K562 (cell line): ENCODE results near the gene C4orf50. TPM values are rescaled to one million over a fixed set of nuclear protein-coding genes. Genes with fewer than 3 reads are reported as not detected.

Experiments
- ATAC-seq: fragments of 200-7000 bp; cut with Tn5 transposase; 3 replicates; pipeline ENCODE4 v1.9.1; 2020; ENCODE audit warnings: moderate library complexity
- BruUV-seq: library from RNA; stranded (reverse); fragments of 400-500 nt; replicated peaks from 2 replicates; lab custom pipeline; 2021; lab: Mats Ljungman, UMichigan
- CTCF ChIA-PET: fragments of 300-600 bp; formaldehyde crosslinking; extraction: SDS; loops from one replicate; lab custom pipeline; 2021; ENCODE audit warnings: low intra/inter-chr PET ratio; lab: Yijun Ruan, JAX
- POLR2A ChIA-PET: fragments of 300-600, 350-650 bp; sonication (Branson Sonifier 250); formaldehyde crosslinking; extraction: SDS; loops from one replicate; lab custom pipeline; 2021; ENCODE audit warnings: antibody characterized with exemption, inconsistent platforms; lab: Yijun Ruan, JAX
- DNase-seq, 4 experiments: peaks; one replicate each; pipeline versions ENCODE4 v3.0.0 to v3.0.0-alpha.2; 2011 to 2018; ENCODE audit warnings: low spot score in 3 of 4, mixed read lengths in 3 of 4; ENCODE audit errors: extremely low read depth in 1 of 4
- FAIRE-seq: peaks from 2 replicates; lab custom pipeline; 2011; peaks lifted over from hg19 to GRCh38; lab: Jason Lieb, UNC
- H2AFZ ChIP-seq: 2 replicates; pipeline ENCODE4 v1.6.0; 2011; ENCODE audit warnings: low read depth, low read length, control low read depth, inconsistent platforms
- H3K27ac ChIP-seq: fragments of 200-600 bp; 3 replicates; pipeline ENCODE4 v1.8.0; 2011; ENCODE audit warnings: low read depth, mild to moderate bottlenecking, control low read depth, inconsistent platforms, low read length, moderate library complexity, mixed read lengths; ENCODE audit errors: extremely low read depth
- H3K27me3 ChIP-seq, 2 experiments: fragments of 300-600 bp in 1 of 2; 2 replicates in 1 of 2; 3 replicates in 1 of 2; pipeline versions ENCODE4 v1.6.0 to v1.8.0; 2011; ENCODE audit warnings: inconsistent platforms in 2 of 2, low read length in 2 of 2, mild to moderate bottlenecking in 1 of 2, mixed read lengths in 1 of 2, moderate library complexity in 1 of 2; ENCODE audit not compliant: control insufficient read depth in 2 of 2, insufficient read depth in 2 of 2
- H3K36me3 ChIP-seq: fragments of 300-600 bp; 3 replicates; pipeline ENCODE4 v1.8.0; 2011; ENCODE audit warnings: mild to moderate bottlenecking, low read length, inconsistent platforms; ENCODE audit not compliant: control insufficient read depth, insufficient read depth
- H3K4me1 ChIP-seq, 2 experiments: fragments of 200-600 bp in 1 of 2; replicated peaks in 1 of 2; 2 replicates in 1 of 2; 3 replicates in 1 of 2; pipeline versions ENCODE4 v1.5.1 to v1.8.0; 2011; ENCODE audit warnings: inconsistent platforms in 2 of 2, low read length in 2 of 2, mild to moderate bottlenecking in 1 of 2, mixed read lengths in 1 of 2, moderate library complexity in 1 of 2; ENCODE audit not compliant: control insufficient read depth in 2 of 2, insufficient read depth in 2 of 2
- H3K4me2 ChIP-seq: 2 replicates; pipeline ENCODE4 v1.6.1; 2011; ENCODE audit warnings: low read length, control low read depth, inconsistent platforms, mixed read lengths; ENCODE audit not compliant: insufficient read depth
- H3K4me3 ChIP-seq: fragments of 200-600 bp; sonication (generic), shearing (Covaris generic); 2 replicates; pipeline ENCODE4 v1.5.1; 2016; ENCODE audit warnings: control low read depth, inconsistent platforms
- H3K79me2 ChIP-seq: fragments of 200-600 bp; 3 replicates; pipeline ENCODE4 v1.8.0; 2011; ENCODE audit warnings: low read length, inconsistent platforms; ENCODE audit not compliant: control insufficient read depth, insufficient read depth
- H3K9ac ChIP-seq, 2 experiments: 2 replicates each; pipeline versions ENCODE4 v1.6.0 to v1.6.1; 2011; ENCODE audit warnings: low read depth in 2 of 2, low read length in 2 of 2, control low read depth in 1 of 2, inconsistent platforms in 1 of 2, mild to moderate bottlenecking in 1 of 2, mixed read lengths in 1 of 2; ENCODE audit not compliant: insufficient read depth in 1 of 2
- H3K9me1 ChIP-seq: one replicate; pipeline ENCODE4 v1.6.0; 2011; ENCODE audit warnings: inconsistent platforms, mild to moderate bottlenecking, low read length, moderate library complexity; ENCODE audit not compliant: control insufficient read depth, insufficient read depth
- H3K9me3 ChIP-seq: replicated peaks from 2 replicates; pipeline ENCODE4 v1.5.1; 2011; ENCODE audit warnings: low read depth, low read length, inconsistent platforms; ENCODE audit not compliant: control insufficient read depth, insufficient read depth
- H4K20me1 ChIP-seq: replicated peaks from 2 replicates; pipeline ENCODE4 v1.6.1; 2011; ENCODE audit warnings: low read length, inconsistent platforms, mixed read lengths; ENCODE audit not compliant: control insufficient read depth, insufficient read depth
- CHD4 ChIP-seq: fragments of 200-600 bp; sonication (generic); IDR thresholded peaks from 3 replicates; pipeline ENCODE4 v1.6.1; 2012; ENCODE audit warnings: low read depth, mild to moderate bottlenecking, mixed read lengths, low read length, inconsistent platforms; ENCODE audit not compliant: insufficient read depth, insufficient replicate concordance, poor library complexity, severe bottlenecking
- DNMT1 ChIP-seq: fragments of 450-650 bp; IDR thresholded peaks from 2 replicates; pipeline ENCODE4 v1.6.1; 2016; ENCODE audit warnings: antibody characterized with exemption, mild to moderate bottlenecking
- ID3 ChIP-seq, 2 experiments: fragments of 250-450 bp in 1 of 2; fragments of 450-650 bp in 1 of 2; sonication (Bioruptor Pico) in 1 of 2; IDR thresholded peaks; 2 replicates each; pipeline versions ENCODE4 v1.6.1 to v1.8.0; 2016 to 2021; ENCODE audit warnings: mild to moderate bottlenecking in 2 of 2, moderate library complexity in 2 of 2, missing compliant biosample characterization in 1 of 2, missing genetic modification characterization in 1 of 2
- MTA2 ChIP-seq: fragments of 450-650 bp; IDR thresholded peaks from 2 replicates; pipeline ENCODE4 v1.6.1; 2016; ENCODE audit warnings: low read depth
- MTF1 ChIP-seq: fragments of 250-450 bp; sonication (Bioruptor Pico); IDR thresholded peaks from 2 replicates; pipeline ENCODE4 v1.9.0; 2021; ENCODE audit warnings: moderate library complexity, mild to moderate bottlenecking, inconsistent platforms, borderline replicate concordance
- TRIM24 ChIP-seq, 2 experiments: fragments of 450-650 bp; IDR thresholded peaks; 2 replicates each; pipeline ENCODE4 v1.6.1; 2016
- ZBTB5 ChIP-seq: fragments of 450-650 bp; IDR thresholded peaks from 2 replicates; pipeline ENCODE4 v1.6.1; 2017; ENCODE audit warnings: antibody characterized with exemption
- ZNF696 ChIP-seq: fragments of 250-450 bp; sonication (Bioruptor Pico); conservative IDR thresholded peaks from 2 replicates; pipeline ENCODE4 v1.4.0; 2020; ENCODE audit warnings: mild to moderate bottlenecking, moderate library complexity
- WGBS: fragments of 100-300 bp; shearing (Covaris generic); methylation state at CpG from one replicate; pipeline ENCODE4 v1.1.6; 2016; ENCODE audit warnings: low coverage, mixed read lengths; ENCODE audit not compliant: insufficient coverage; ENCODE audit errors: missing lambda C conversion rate; 5-methylcytosine and 5-hydroxymethylcytosine counted together
- in situ Hi-C: fragments of 300-500 bp; cut with MboI; formaldehyde crosslinking; loops from 4 replicates; pipeline ENCODE4 v1.15.0; 2018; ENCODE audit warnings: inconsistent platforms, mixed read lengths
- intact Hi-C: fragments of 100-400 bp; cut with micrococcal nuclease; formaldehyde crosslinking; loops from 2 replicates; pipeline ENCODE4 v1.14.2; 2022
- polyA plus RNA-seq, 8 experiments: library from polyadenylated mRNA; depleted of rRNA in 4 of 8; stranded (reverse) in 5 of 8; unstranded in 3 of 8; fragments of >200 nt; fragmentation: Nextera tagmentation in 2 of 8; fragmentation: Illumina TruSeq in 1 of 8; extraction: Ambion mirVana in 2 of 8; extraction: Trizol in 1 of 8; gene quantifications; 2 replicates each; pipeline versions ENCODE4 v1.2.1 to v1.2.3, GENCODE V29; 2011 to 2014; ENCODE audit warnings: inconsistent platforms in 1 of 8, missing spikeins in 1 of 8
- total RNA-seq, 7 experiments: library from RNA; depleted of rRNA in 6 of 7; stranded (reverse); fragments of >200 nt in 6 of 7; fragmentation: Illumina TruSeq in 2 of 7; extraction: Trizol in 2 of 7; gene quantifications; 2 replicates each; pipeline versions ENCODE4 v1.2.1 to v1.2.3, GENCODE V29; 2011 to 2021; ENCODE audit warnings: low replicate concordance in 1 of 7
- TF ChIP-seq, protein P1 (sequence below): fragments of 150-350 bp; IDR thresholded peaks from 2 replicates; pipeline ENCODE4 v1.6.1; 2014; ENCODE audit warnings: low read depth, mild to moderate bottlenecking, low read length, borderline replicate concordance
- TF ChIP-seq, protein P2 (sequence below): fragments of 450-650 bp; conservative IDR thresholded peaks from 2 replicates; pipeline ENCODE4 v1.6.1; 2016; ENCODE audit warnings: missing genetic modification characterization, low read depth, mild to moderate bottlenecking, control low read depth, missing compliant biosample characterization
- TF ChIP-seq, protein P3 (sequence below), 2 experiments: IDR thresholded peaks; 2 replicates each; pipeline ENCODE4 v1.6.1; 2012; ENCODE audit warnings: improper control_type of control experiment in 2 of 2, low read depth in 2 of 2, low read length in 2 of 2, borderline replicate concordance in 1 of 2

Gene C4orf50
- total and polyA plus RNA-seq, 9 of the 15 experiments (the other 6 are each of a cell fraction or from before 2014, with no cell fraction given) = not detected

- ChIA-PET CTCF (no interaction called here), POLR2A (no interaction called here)
- no peak overlapping the region for H2AFZ ChIP-seq
- no peaks in the 10 kb centered on the region for H3K36me3 ChIP-seq
- 1% methylated on average over 5 of the region's 5 CpGs for WGBS
- ATAC-seq = no peak
- no peaks in the 10 kb centered on the region for H3K79me2 ChIP-seq
- no peak overlapping the region for H3K4me2 ChIP-seq
- H4K20me1 ChIP-seq = peaks cover 6% of the 10 kb centered on the region; the same call in 1 of the 2 replicates
- H3K4me1 ChIP-seq = no peaks in the 10 kb centered on the region; a peak in 2 of 5 replicates
- in situ Hi-C loops (no loop called here), intact Hi-C loops (no loop called here)
- peaks cover 0 to 17% of the 10 kb centered on the region in 2 experiments; a peak in 4 of 5 replicates for H3K27me3 ChIP-seq
- no peak overlapping the region for H3K4me3 ChIP-seq
- no peaks in the 10 kb centered on the region for H3K9me3 ChIP-seq
- no peaks in the 10 kb centered on the region for H3K9me1 ChIP-seq
- BruUV-seq = no TSS peak
- DNase-seq = no peak
- H3K9ac ChIP-seq = no peak overlapping the region
- FAIRE-seq = no peak
- H3K27ac ChIP-seq = no peak overlapping the region
- TF ChIP-seq MTA2 (no peak), ZBTB5 (no peak), CHD4 (no peak), ID3 (CRISPR knock-in tag; IDR thresholded peaks at IDR 0.05) (no peak), ID3 (tag; IDR thresholded peaks at IDR 0.05) (no peak), ZNF696 (CRISPR knock-in tag) (no peak), MTF1 (no peak), TRIM24 (IDR thresholded peaks at IDR 0.05) (no peak), DNMT1 (no peak)
- TF ChIP-seq, protein P1, sequence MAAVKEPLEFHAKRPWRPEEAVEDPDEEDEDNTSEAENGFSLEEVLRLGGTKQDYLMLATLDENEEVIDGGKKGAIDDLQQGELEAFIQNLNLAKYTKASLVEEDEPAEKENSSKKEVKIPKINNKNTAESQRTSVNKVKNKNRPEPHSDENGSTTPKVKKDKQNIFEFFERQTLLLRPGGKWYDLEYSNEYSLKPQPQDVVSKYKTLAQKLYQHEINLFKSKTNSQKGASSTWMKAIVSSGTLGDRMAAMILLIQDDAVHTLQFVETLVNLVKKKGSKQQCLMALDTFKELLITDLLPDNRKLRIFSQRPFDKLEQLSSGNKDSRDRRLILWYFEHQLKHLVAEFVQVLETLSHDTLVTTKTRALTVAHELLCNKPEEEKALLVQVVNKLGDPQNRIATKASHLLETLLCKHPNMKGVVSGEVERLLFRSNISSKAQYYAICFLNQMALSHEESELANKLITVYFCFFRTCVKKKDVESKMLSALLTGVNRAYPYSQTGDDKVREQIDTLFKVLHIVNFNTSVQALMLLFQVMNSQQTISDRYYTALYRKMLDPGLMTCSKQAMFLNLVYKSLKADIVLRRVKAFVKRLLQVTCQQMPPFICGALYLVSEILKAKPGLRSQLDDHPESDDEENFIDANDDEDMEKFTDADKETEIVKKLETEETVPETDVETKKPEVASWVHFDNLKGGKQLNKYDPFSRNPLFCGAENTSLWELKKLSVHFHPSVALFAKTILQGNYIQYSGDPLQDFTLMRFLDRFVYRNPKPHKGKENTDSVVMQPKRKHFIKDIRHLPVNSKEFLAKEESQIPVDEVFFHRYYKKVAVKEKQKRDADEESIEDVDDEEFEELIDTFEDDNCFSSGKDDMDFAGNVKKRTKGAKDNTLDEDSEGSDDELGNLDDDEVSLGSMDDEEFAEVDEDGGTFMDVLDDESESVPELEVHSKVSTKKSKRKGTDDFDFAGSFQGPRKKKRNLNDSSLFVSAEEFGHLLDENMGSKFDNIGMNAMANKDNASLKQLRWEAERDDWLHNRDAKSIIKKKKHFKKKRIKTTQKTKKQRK = no peak
- TF ChIP-seq, protein P2, sequence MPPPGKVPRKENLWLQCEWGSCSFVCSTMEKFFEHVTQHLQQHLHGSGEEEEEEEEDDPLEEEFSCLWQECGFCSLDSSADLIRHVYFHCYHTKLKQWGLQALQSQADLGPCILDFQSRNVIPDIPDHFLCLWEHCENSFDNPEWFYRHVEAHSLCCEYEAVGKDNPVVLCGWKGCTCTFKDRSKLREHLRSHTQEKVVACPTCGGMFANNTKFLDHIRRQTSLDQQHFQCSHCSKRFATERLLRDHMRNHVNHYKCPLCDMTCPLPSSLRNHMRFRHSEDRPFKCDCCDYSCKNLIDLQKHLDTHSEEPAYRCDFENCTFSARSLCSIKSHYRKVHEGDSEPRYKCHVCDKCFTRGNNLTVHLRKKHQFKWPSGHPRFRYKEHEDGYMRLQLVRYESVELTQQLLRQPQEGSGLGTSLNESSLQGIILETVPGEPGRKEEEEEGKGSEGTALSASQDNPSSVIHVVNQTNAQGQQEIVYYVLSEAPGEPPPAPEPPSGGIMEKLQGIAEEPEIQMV = no peak
- TF ChIP-seq, protein P3, sequence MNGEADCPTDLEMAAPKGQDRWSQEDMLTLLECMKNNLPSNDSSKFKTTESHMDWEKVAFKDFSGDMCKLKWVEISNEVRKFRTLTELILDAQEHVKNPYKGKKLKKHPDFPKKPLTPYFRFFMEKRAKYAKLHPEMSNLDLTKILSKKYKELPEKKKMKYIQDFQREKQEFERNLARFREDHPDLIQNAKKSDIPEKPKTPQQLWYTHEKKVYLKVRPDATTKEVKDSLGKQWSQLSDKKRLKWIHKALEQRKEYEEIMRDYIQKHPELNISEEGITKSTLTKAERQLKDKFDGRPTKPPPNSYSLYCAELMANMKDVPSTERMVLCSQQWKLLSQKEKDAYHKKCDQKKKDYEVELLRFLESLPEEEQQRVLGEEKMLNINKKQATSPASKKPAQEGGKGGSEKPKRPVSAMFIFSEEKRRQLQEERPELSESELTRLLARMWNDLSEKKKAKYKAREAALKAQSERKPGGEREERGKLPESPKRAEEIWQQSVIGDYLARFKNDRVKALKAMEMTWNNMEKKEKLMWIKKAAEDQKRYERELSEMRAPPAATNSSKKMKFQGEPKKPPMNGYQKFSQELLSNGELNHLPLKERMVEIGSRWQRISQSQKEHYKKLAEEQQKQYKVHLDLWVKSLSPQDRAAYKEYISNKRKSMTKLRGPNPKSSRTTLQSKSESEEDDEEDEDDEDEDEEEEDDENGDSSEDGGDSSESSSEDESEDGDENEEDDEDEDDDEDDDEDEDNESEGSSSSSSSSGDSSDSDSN (IDR thresholded peaks at IDR 0.05; ENCODE audit: borderline replicate concordance in 1 of 2, low read depth in 2 of 2, low read length in 2 of 2) = no peak
Observed at GRCh38 chr4:5900844-5901243, 117.4 kb downstream of the C4orf50 start.
